HG02970 (cell line): ENCODE data around the gene LCE3B.

Experiments used
- ATAC-seq: cut with Tn5 transposase; IDR thresholded peaks from one replicate; pipeline ENCODE4 v1.9.1; 2021; ENCODE audit warnings: mild to moderate bottlenecking, moderate library complexity, moderate number of reproducible peaks; ENCODE audit not compliant: unreplicated experiment, low FRiP score

The LCE3B gene

GRCh38 chr1:152657677-152658076, 44.1 kb downstream of the LCE3B start:
- ATAC-seq: no peak

GRCh38 chr1:152658649-152659048, 45.0 kb downstream of the LCE3B start:
- no peak for ATAC-seq

GRCh38 chr1:152663098-152663497, 49.5 kb downstream of the LCE3B start, which contains the start of gene LCE2D:
LCE2D (plus strand) TSS chr1:152663380; CDS start chr1:152664106, 726 bp downstream.
- no peak for ATAC-seq
